Measurements from ENCODE around the gene OLA1. TPM values are rescaled to one million over a fixed set of nuclear protein-coding genes. Genes with fewer than 3 reads are reported as not detected.
"Not testable (repeated sequence)": the region's sequence is repeated elsewhere in the genome, so short reads cannot be mapped to it uniquely, and the experiment has no call there.

The OLA1 gene
- polyA plus RNA-seq, 1 experiment = 148 TPM

DNA sequence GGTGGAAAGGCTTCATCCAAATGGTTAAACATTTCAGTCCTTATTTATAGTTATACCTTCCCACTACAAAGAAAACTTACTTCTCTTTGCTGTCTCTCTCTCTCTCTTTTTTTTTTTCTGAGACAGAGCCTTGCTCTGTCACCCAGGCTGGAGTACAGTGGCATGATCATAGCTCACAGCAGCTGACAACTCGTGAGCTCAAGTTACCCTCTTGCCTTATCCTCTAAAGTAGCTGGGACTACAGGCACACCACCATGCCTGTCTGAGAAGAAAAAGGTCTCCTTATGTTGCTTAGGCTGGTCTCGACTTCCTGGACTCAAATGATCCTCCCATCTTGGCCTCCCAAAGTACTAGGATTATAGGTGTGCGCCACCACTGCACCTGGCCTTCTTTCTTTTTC, 32.3 kb upstream of the OLA1 start:
- no peak overlapping the region for H3K27ac ChIP-seq (ENCODE audit: low read depth, low read length)
- H3K27me3 ChIP-seq (ENCODE audit: control insufficient read depth, insufficient read depth, low read length) = peaks cover 5% of the 10 kb centered on the region
- TF ChIP-seq, protein P1, sequence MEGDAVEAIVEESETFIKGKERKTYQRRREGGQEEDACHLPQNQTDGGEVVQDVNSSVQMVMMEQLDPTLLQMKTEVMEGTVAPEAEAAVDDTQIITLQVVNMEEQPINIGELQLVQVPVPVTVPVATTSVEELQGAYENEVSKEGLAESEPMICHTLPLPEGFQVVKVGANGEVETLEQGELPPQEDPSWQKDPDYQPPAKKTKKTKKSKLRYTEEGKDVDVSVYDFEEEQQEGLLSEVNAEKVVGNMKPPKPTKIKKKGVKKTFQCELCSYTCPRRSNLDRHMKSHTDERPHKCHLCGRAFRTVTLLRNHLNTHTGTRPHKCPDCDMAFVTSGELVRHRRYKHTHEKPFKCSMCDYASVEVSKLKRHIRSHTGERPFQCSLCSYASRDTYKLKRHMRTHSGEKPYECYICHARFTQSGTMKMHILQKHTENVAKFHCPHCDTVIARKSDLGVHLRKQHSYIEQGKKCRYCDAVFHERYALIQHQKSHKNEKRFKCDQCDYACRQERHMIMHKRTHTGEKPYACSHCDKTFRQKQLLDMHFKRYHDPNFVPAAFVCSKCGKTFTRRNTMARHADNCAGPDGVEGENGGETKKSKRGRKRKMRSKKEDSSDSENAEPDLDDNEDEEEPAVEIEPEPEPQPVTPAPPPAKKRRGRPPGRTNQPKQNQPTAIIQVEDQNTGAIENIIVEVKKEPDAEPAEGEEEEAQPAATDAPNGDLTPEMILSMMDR (IDR thresholded peaks at IDR 0.05; ENCODE audit: low read depth, low read length) = no peak
- no peaks in the 10 kb centered on the region for H3K9me3 ChIP-seq (ENCODE audit: control insufficient read depth, insufficient read depth, low read length)
- no peak for DNase-seq (ENCODE audit: low read depth, low spot score)
- CTCF ChIA-PET = interaction anchor here (0.6 kb wide), 1 partner anchor 12 kb away, joined by 4 read pairs; no protein-coding TSS in a partner anchor
- H3K4me3 ChIP-seq (ENCODE audit: low read depth, low read length) = no peak overlapping the region
- POLR2A ChIA-PET = no interaction called here

DNA sequence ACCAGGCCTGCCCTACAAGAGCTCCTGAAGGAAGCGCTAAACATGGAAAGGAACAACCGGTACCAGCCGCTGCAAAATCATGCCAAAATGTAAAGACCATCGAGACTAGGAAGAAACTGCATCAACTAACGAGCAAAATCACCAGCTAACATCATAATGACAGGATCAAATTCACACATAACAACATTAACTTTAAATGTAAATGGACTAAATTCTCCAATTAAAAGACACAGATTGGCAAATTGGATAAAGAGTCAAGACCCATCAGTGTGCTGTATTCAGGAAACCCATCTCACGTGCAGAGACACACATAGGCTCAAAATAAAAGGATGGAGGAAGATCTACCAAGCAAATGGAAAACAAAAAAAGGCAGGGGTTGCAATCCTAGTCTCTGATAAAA, 21.9 kb upstream of the OLA1 start:
- POLR2A ChIA-PET; H3K4me3 ChIP-seq (ENCODE audit: low read depth, low read length); CTCF ChIA-PET; H3K27ac ChIP-seq (ENCODE audit: low read depth, low read length); DNase-seq (ENCODE audit: low read depth, low spot score); H3K9me3 ChIP-seq (ENCODE audit: control insufficient read depth, insufficient read depth, low read length): not testable (repeated sequence)
- peaks cover 12% of the 10 kb centered on the region for H3K27me3 ChIP-seq (ENCODE audit: control insufficient read depth, insufficient read depth, low read length)

DNA sequence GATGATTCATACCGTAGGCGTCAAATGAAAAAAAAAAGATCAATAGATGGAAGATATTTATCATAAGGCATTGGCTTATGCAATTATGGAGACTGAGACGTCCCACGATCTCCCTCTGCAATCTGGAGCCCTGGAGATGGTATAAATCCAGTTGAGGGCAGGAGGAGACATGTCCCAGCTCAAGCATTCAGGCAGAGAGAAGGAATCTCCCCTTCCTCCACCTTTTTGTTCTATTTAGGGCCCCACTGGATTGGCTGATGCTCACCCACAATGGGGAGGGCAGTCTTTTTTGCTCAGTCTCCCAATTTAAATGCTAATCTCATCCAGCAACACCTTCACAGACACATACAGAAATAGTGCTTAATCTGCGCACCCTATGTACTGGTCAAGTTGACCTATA, 18.0 kb upstream of the OLA1 start:
- Histone ChIP-seq H3K27ac (ENCODE audit: low read depth, low read length) (no peak overlapping the region), H3K9me3 (ENCODE audit: control insufficient read depth, insufficient read depth, low read length) (no peaks in the 10 kb centered on the region), H3K27me3 (ENCODE audit: control insufficient read depth, insufficient read depth, low read length) (peaks cover 12% of the 10 kb centered on the region), H3K4me3 (ENCODE audit: low read depth, low read length) (no peak overlapping the region)
- TF ChIP-seq, protein P1 (IDR thresholded peaks at IDR 0.05; ENCODE audit: low read depth, low read length) = no peak
- ChIA-PET POLR2A (no interaction called here), CTCF (no interaction called here)
- no peak for DNase-seq (ENCODE audit: low read depth, low spot score)

DNA sequence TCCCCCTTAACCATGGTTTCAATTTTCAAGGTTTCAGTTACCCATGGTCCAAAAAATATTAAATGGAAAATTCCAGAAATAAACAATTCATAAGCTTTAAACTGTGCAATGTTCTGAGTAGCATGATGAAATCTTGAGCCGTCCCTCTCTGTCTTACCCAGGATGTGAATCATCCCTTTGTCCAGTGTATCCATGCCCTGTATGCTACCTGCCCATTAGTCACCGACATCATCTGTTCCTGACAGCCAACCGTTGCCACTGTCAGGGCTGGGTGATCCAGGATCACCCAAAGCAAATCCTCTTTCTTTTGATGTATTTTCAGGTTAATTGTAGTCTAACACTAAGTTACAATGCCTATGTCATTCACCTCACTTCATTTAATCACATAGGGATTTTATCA, 15.7 kb upstream of the OLA1 start:
- Histone ChIP-seq H3K4me3 (ENCODE audit: low read depth, low read length) (no peak overlapping the region), H3K27ac (ENCODE audit: low read depth, low read length) (no peak overlapping the region), H3K9me3 (ENCODE audit: control insufficient read depth, insufficient read depth, low read length) (no peaks in the 10 kb centered on the region), H3K27me3 (ENCODE audit: control insufficient read depth, insufficient read depth, low read length) (peaks cover 12% of the 10 kb centered on the region)
- DNase-seq (ENCODE audit: low read depth, low spot score) = no peak
- TF ChIP-seq, protein P1 (IDR thresholded peaks at IDR 0.05; ENCODE audit: low read depth, low read length) = no peak
- ChIA-PET CTCF (interaction anchor here (1.0 kb wide), 1 partner anchor 126 kb away, joined by 3 read pairs; no protein-coding TSS in a partner anchor), POLR2A (interaction anchor here (0.6 kb wide), 1 partner anchor 40 kb away, joined by 6 read pairs; no protein-coding TSS in a partner anchor)

DNA sequence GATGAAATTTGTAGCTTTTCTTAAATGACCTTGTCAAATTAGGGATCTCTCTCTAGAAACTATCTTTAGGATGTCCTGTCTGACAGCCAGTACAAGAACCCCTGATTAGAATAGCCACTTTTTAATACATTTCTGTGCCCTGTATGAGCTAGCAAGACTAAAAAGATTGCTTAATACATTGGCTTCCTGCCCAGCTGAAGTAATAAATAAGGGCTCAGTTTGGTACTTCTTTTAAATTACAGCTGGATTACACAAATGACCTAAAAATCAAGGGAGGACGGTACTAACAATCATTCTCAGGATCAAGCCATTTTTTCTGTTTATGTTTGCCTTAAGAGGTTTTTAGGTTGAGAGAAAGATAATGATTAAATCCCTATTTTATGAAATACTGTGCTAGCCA, 11.6 kb upstream of the OLA1 start:
- CTCF ChIA-PET = interaction anchor here (0.6 to 0.7 kb wide), 2 partner anchors 170 to 518 kb away, joined by 3 to 7 read pairs; no protein-coding TSS in a partner anchor
- DNase-seq (ENCODE audit: low read depth, low spot score) = peak; percentile 61
- TF ChIP-seq, protein P1 (IDR thresholded peaks at IDR 0.05; ENCODE audit: low read depth, low read length) = no peak
- POLR2A ChIA-PET = no interaction called here
- Histone ChIP-seq H3K4me3 (ENCODE audit: low read depth, low read length) (no peak overlapping the region), H3K27ac (ENCODE audit: low read depth, low read length) (no peak overlapping the region), H3K27me3 (ENCODE audit: control insufficient read depth, insufficient read depth, low read length) (no peaks in the 10 kb centered on the region), H3K9me3 (ENCODE audit: control insufficient read depth, insufficient read depth, low read length) (no peaks in the 10 kb centered on the region)

DNA sequence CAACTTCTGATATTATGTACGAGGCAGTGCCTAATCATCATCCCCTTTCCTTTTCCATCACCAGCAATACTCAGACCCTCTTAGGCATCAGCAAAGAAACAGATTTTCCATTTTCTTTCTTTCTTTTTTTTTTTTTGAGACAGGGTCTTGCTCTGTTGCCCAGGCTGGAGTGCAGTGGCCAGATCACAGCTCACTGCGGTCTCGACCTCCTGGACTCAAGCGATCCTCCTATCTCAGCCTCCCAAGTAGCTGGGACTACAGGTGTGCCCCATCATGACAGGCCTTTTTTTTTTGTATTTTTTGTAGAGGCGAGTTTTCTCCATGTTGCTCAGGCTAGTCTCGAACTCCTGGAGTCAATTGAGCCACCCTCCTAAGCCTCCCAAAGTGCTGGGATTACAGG, 5.9 kb upstream of the OLA1 start:
- no peak overlapping the region for H3K4me3 ChIP-seq (ENCODE audit: low read depth, low read length)
- CTCF ChIA-PET = no interaction called here
- TF ChIP-seq, protein P1 (IDR thresholded peaks at IDR 0.05; ENCODE audit: low read depth, low read length) = no peak
- no peak overlapping the region for H3K27ac ChIP-seq (ENCODE audit: low read depth, low read length)
- no peaks in the 10 kb centered on the region for H3K27me3 ChIP-seq (ENCODE audit: control insufficient read depth, insufficient read depth, low read length)
- no peak for DNase-seq (ENCODE audit: low read depth, low spot score)
- POLR2A ChIA-PET = no interaction called here
- no peaks in the 10 kb centered on the region for H3K9me3 ChIP-seq (ENCODE audit: control insufficient read depth, insufficient read depth, low read length)
